ENCODE data around the gene ABCF3. TPM values are rescaled to one million over a fixed set of nuclear protein-coding genes. Genes with fewer than 3 reads are reported as not detected.

ABCF3 gene
- total and polyA plus RNA-seq, 2 of the 13 experiments (the other 11 are each of a cell fraction or from before 2014, with no cell fraction given) = 38.8 to 46.5 TPM

DNA sequence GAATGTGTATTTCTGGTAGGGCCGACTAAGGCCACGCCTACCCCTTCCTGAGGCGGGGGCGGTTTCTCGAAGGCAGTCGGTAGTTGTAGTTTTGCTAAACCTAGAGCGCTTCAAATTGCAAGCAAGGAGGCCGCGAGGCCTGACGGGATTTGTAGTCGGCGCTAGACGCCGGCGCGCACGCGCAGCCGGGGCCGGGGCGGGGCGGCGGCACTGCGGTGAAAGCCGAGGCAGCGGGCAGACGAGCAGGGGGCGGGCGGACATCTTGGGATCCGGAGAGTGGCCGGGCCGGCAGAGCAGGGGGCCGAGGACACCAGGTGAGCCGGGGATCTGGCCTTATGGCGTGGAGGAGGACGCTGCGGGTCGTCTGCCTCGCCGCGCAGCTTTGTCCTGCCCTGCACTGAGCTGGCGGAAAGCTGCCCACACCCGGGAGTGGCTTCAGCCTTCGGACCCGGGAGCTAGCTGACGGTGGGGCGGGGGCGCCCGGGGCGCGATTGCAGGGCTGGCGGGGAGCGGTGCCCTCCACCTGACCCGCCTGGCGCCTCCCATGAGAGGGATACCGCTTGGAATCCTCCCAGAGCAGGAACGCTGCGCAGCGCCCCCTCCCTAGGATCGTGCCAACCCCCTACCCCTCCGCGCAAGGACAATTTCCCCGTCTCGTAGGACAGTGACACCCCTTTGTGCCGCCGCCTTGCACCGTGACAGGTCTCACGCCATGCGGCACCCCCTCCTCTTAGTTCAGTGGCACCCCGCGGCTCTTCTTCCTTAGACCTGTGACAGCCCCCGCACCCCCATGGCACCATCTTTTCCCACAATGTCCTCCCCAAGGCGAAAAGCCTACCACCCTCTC lies 11.1 kb upstream of the ABCF3 start, which contains the start of gene AP2M1 (continued):
- TF ChIP-seq LBX2 (CRISPR knock-in tag; IDR thresholded peaks at IDR 0.05; ENCODE audit: borderline replicate concordance) (no peak), ZNF558 (CRISPR knock-in tag; IDR thresholded peaks at IDR 0.05; ENCODE audit: borderline replicate concordance) (no peak; the same call in 1 of the 2 replicates), ZZZ3 (CRISPR knock-in tag; IDR thresholded peaks at IDR 0.05; ENCODE audit: borderline replicate concordance) (no peak), PLSCR1 (CRISPR knock-in tag; IDR thresholded peaks at IDR 0.05; ENCODE audit: borderline replicate concordance) (no peak), ZNF777 (CRISPR knock-in tag; IDR thresholded peaks at IDR 0.05) (no peak), ZNF224 (CRISPR knock-in tag; IDR thresholded peaks at IDR 0.05) (no peak), SATB2 (CRISPR knock-in tag; IDR thresholded peaks at IDR 0.05) (no peak), SNAI1 (CRISPR knock-in tag; IDR thresholded peaks at IDR 0.05; ENCODE audit: borderline replicate concordance) (no peak; the same call in 1 of the 2 replicates), HHEX (CRISPR knock-in tag; IDR thresholded peaks at IDR 0.05) (no peak), ZBTB38 (CRISPR knock-in tag; IDR thresholded peaks at IDR 0.05) (peak; percentile 83; the same call in 1 of the 2 replicates), NR2F1 (CRISPR knock-in tag; IDR thresholded peaks at IDR 0.05) (no peak), SOX13 (IDR thresholded peaks at IDR 0.05) (no peak), SOX13 (CRISPR knock-in tag; conservative IDR thresholded peaks at IDR 0.05 in 1 of 2, IDR thresholded peaks at IDR 0.05 in 1 of 2) (no peak; a peak in 1 of 4 replicates), ZNF577 (CRISPR knock-in tag; IDR thresholded peaks at IDR 0.05; ENCODE audit: borderline replicate concordance, low read depth) (no peak), RBM39 (IDR thresholded peaks at IDR 0.05; ENCODE audit: low read depth, low read length, poor library complexity, severe bottlenecking) (peak; percentile 34), GZF1 (CRISPR knock-in tag; IDR thresholded peaks at IDR 0.05) (no peak), NCOR1 (IDR thresholded peaks at IDR 0.05; ENCODE audit: borderline replicate concordance, low read length) (no peak), UBTF (CRISPR knock-in tag; IDR thresholded peaks at IDR 0.05) (peak; percentile 67), IKZF1 (IDR thresholded peaks at IDR 0.05) (no peak), SALL2 (CRISPR knock-in tag; IDR thresholded peaks at IDR 0.05) (peak; percentile 84)
- TF ChIP-seq, protein P1, sequence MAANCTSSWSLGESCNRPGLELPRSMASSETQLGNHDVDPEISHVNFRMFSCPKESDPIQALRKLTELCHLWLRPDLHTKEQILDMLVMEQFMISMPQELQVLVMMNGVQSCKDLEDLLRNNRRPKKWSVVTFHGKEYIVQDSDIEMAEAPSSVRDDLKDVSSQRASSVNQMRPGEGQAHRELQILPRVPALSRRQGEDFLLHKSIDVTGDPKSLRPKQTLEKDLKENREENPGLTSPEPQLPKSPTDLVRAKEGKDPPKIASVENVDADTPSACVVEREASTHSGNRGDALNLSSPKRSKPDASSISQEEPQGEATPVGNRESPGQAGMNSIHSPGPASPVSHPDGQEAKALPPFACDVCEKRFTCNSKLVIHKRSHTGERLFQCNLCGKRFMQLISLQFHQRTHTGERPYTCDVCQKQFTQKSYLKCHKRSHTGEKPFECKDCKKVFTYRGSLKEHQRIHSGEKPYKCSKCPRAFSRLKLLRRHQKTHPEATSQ (CRISPR knock-in tag; IDR thresholded peaks at IDR 0.05; ENCODE audit: borderline replicate concordance) = no peak; the same call in 1 of the 2 replicates
- TF ChIP-seq, protein P2, sequence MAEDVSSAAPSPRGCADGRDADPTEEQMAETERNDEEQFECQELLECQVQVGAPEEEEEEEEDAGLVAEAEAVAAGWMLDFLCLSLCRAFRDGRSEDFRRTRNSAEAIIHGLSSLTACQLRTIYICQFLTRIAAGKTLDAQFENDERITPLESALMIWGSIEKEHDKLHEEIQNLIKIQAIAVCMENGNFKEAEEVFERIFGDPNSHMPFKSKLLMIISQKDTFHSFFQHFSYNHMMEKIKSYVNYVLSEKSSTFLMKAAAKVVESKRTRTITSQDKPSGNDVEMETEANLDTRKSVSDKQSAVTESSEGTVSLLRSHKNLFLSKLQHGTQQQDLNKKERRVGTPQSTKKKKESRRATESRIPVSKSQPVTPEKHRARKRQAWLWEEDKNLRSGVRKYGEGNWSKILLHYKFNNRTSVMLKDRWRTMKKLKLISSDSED (CRISPR knock-in tag; IDR thresholded peaks at IDR 0.05) = no peak

Data from HepG2 (cell line).